Neural cell (in vitro differentiated cells): ENCODE data around the gene IQCB1. TPM values are rescaled to one million over a fixed set of nuclear protein-coding genes. Genes with fewer than 3 reads are reported as not detected.

ENCODE experiments used
- H2AFZ ChIP-seq: fragments of 200-600, 300-800 bp; sonication (generic), shearing (Covaris generic); 2 replicates; pipeline ENCODE4 v1.6.0; 2014; ENCODE audit warnings: low read depth, mild to moderate bottlenecking, antibody characterized with exemption, low read length, moderate library complexity
- H3F3A ChIP-seq: fragments of 200-600 bp; shearing (Covaris generic); 2 replicates; pipeline ENCODE4 v1.6.1; 2016; ENCODE audit warnings: mild to moderate bottlenecking, moderate library complexity, mixed read lengths, antibody characterized with exemption, low read length; ENCODE audit not compliant: insufficient read depth, poor library complexity, severe bottlenecking
- H3K27ac ChIP-seq: fragments of 200-600, 300-800 bp; sonication (generic), shearing (Covaris generic); 2 replicates; pipeline ENCODE4 v1.5.1; 2014; ENCODE audit warnings: mild to moderate bottlenecking, low read length, moderate library complexity
- H3K27me3 ChIP-seq: fragments of 300-800, 200-600 bp; sonication (generic), shearing (Covaris generic); 2 replicates; pipeline ENCODE4 v1.6.0; 2014; ENCODE audit warnings: mild to moderate bottlenecking, low read depth, low read length, moderate library complexity; ENCODE audit not compliant: insufficient read depth
- H3K36me3 ChIP-seq: fragments of 300-800, 200-600 bp; sonication (generic), shearing (Covaris generic); 2 replicates; pipeline ENCODE4 v1.5.1; 2014; ENCODE audit warnings: mild to moderate bottlenecking, antibody characterized with exemption, low read length, moderate library complexity; ENCODE audit not compliant: insufficient read depth
- H3K4me2 ChIP-seq: fragments of 300-800, 200-600 bp; sonication (generic), shearing (Covaris generic); 2 replicates; pipeline ENCODE4 v1.6.0; 2014; ENCODE audit warnings: mild to moderate bottlenecking, low read length
- H3K4me3 ChIP-seq: fragments of 300-800, 200-600 bp; sonication (generic), shearing (Covaris generic); 2 replicates; pipeline ENCODE4 v1.5.1; 2014; ENCODE audit warnings: mild to moderate bottlenecking, low read length, moderate library complexity
- H3K79me2 ChIP-seq: fragments of 200-600 bp; shearing (Covaris generic); replicated peaks from 2 replicates; pipeline ENCODE4 v1.6.0; 2014; ENCODE audit warnings: mild to moderate bottlenecking, low read length, moderate library complexity; ENCODE audit not compliant: insufficient read depth
- H3K9ac ChIP-seq: fragments of 300-800, 200-600 bp; sonication (generic), shearing (Covaris generic); 2 replicates; pipeline ENCODE4 v1.6.1; 2016; ENCODE audit warnings: mild to moderate bottlenecking, low read length, mixed read lengths
- H3K9me2 ChIP-seq: fragments of 200-600 bp; shearing (Covaris generic); 2 replicates; pipeline ENCODE4 v1.6.1; 2016; ENCODE audit warnings: mild to moderate bottlenecking, low read length, mixed read lengths; ENCODE audit not compliant: insufficient read depth
- H3K9me3 ChIP-seq: fragments of 200-600, 300-800 bp; sonication (generic), shearing (Covaris generic); 2 replicates; pipeline ENCODE4 v1.6.1; 2016; ENCODE audit warnings: mild to moderate bottlenecking, mixed run types, low read length, moderate library complexity, mixed read lengths
- H4K20me1 ChIP-seq: fragments of 200-600 bp; shearing (Covaris generic); 2 replicates; pipeline ENCODE4 v1.6.1; 2016; ENCODE audit warnings: mild to moderate bottlenecking, mixed run types; ENCODE audit not compliant: insufficient read depth
- CTCF ChIP-seq: fragments of 450-650 bp; IDR thresholded peaks from 2 replicates; pipeline ENCODE4 v1.5.1; 2014; ENCODE audit warnings: antibody characterized with exemption, mild to moderate bottlenecking, moderate library complexity; ENCODE audit not compliant: poor library complexity, severe bottlenecking
- EP300 ChIP-seq: fragments of 450-650 bp; conservative IDR thresholded peaks from 2 replicates; pipeline ENCODE4 v1.6.1; 2014; ENCODE audit warnings: antibody characterized with exemption, mild to moderate bottlenecking, moderate library complexity; ENCODE audit not compliant: poor library complexity, severe bottlenecking
- EZH2 ChIP-seq: fragments of 200-600, 300-800 bp; shearing (Covaris generic), sonication (generic); IDR thresholded peaks from 2 replicates; pipeline ENCODE4 v1.6.1; 2014; ENCODE audit warnings: antibody characterized with exemption, low read length, borderline replicate concordance, mild to moderate bottlenecking; ENCODE audit not compliant: insufficient read depth, poor library complexity, severe bottlenecking
- MXI1 ChIP-seq: fragments of 450-650 bp; conservative IDR thresholded peaks from 2 replicates; pipeline ENCODE4 v1.6.1; 2014; ENCODE audit warnings: antibody characterized with exemption, mild to moderate bottlenecking; ENCODE audit not compliant: poor library complexity, severe bottlenecking
- POLR2AphosphoS5 ChIP-seq: IDR thresholded peaks from 2 replicates; pipeline ENCODE4 v1.6.1; 2012
- RAD21 ChIP-seq: fragments of 450-650 bp; conservative IDR thresholded peaks from 2 replicates; pipeline ENCODE4 v1.6.1; 2014; ENCODE audit warnings: antibody characterized with exemption, mild to moderate bottlenecking, moderate library complexity
- REST ChIP-seq: IDR thresholded peaks from 2 replicates; pipeline ENCODE4 v1.6.1; 2012; ENCODE audit warnings: borderline replicate concordance
- SMC3 ChIP-seq: fragments of 450-650 bp; conservative IDR thresholded peaks from 2 replicates; pipeline ENCODE4 v1.6.1; 2014; ENCODE audit warnings: antibody characterized with exemption, mild to moderate bottlenecking, moderate library complexity; ENCODE audit not compliant: poor library complexity
- TAF1 ChIP-seq: IDR thresholded peaks from 2 replicates; pipeline ENCODE4 v1.6.1; 2012; ENCODE audit warnings: low read depth
- polyA plus RNA-seq: library from polyadenylated mRNA; depleted of rRNA; stranded (reverse); fragments of >200 nt; gene quantifications from 2 replicates; pipeline ENCODE4 v1.2.3, GENCODE V29; 2014

The IQCB1 gene
- polyA plus RNA-seq, 1 donor from 2014 or later = 50.2 TPM

- no peaks in the 10 kb centered on the region for H3F3A ChIP-seq
- H3K27me3 ChIP-seq = no peaks in the 10 kb centered on the region
- H2AFZ ChIP-seq = no peak overlapping the region
- H3K36me3 ChIP-seq = no peaks in the 10 kb centered on the region
- H3K79me2 ChIP-seq = no peaks in the 10 kb centered on the region
- H3K4me3 ChIP-seq = no peak overlapping the region
- no peak overlapping the region for H3K4me2 ChIP-seq
- no peaks in the 10 kb centered on the region for H3K9me2 ChIP-seq
- TF ChIP-seq EZH2 (no peak), CTCF (no peak), MXI1 (no peak), SMC3 (no peak), POLR2AphosphoS5 (no peak), RAD21 (no peak), REST (no peak), TAF1 (no peak), EP300 (no peak)
- H4K20me1 ChIP-seq = no peaks in the 10 kb centered on the region
- H3K9me3 ChIP-seq = no peaks in the 10 kb centered on the region
- no peak overlapping the region for H3K9ac ChIP-seq
- no peak overlapping the region for H3K27ac ChIP-seq
These were observed 20.7 kb upstream of the IQCB1 start for GRCh38 chr3:121855555-121855954.

- TF ChIP-seq MXI1 = no peak
- no peak for TF ChIP-seq REST
- TF ChIP-seq EP300 = no peak
- TF ChIP-seq TAF1 = no peak
- no peak for TF ChIP-seq EZH2
- no peak for TF ChIP-seq CTCF
- TF ChIP-seq RAD21 = no peak
- no peak for TF ChIP-seq POLR2AphosphoS5
- H3K9me3 ChIP-seq = no peaks in the 10 kb centered on the region
- no peak overlapping the region for H3K27ac ChIP-seq
- H2AFZ ChIP-seq = no peak overlapping the region
- H3K4me2 ChIP-seq = no peak overlapping the region
- no peaks in the 10 kb centered on the region for H3F3A ChIP-seq
- H3K9me2 ChIP-seq = no peaks in the 10 kb centered on the region
- H3K9ac ChIP-seq = no peak overlapping the region
- no peak overlapping the region for H3K4me3 ChIP-seq
- no peaks in the 10 kb centered on the region for H3K27me3 ChIP-seq
- H4K20me1 ChIP-seq = no peaks in the 10 kb centered on the region
- H3K79me2 ChIP-seq = no peaks in the 10 kb centered on the region
- H3K36me3 ChIP-seq = no peaks in the 10 kb centered on the region
These were observed 17.4 kb upstream of the IQCB1 start for GRCh38 chr3:121852256-121852655.
